GM18502 (cell line): ENCODE data around the gene GPR173.

ENCODE experiments used
- ATAC-seq: cut with Tn5 transposase; IDR thresholded peaks from one replicate; pipeline ENCODE4 v1.9.1; 2021; ENCODE audit warnings: mild to moderate bottlenecking; ENCODE audit not compliant: unreplicated experiment, poor library complexity

The GPR173 gene

GRCh38 chrX:53088136-53088974 is 39.8 kb downstream of the GPR173 start:
- ATAC-seq = peak; percentile 72

GRCh38 chrX:53089224-53089842 is 40.7 kb downstream of the GPR173 start:
- no peak for ATAC-seq

GRCh38 chrX:53089925-53090324 is 41.3 kb downstream of the GPR173 start:
- ATAC-seq = no peak

GRCh38 chrX:53091354-53091753 is 42.8 kb downstream of the GPR173 start:
- no peak for ATAC-seq

- peak; percentile 58 for ATAC-seq
These were observed 44.6 kb downstream of the GPR173 start for GRCh38 chrX:53093177-53093655.

GRCh38 chrX:53093748-53094581 is 45.4 kb downstream of the GPR173 start, which contains the start of gene KANTR:
KANTR (plus strand) TSS chrX:53094142; CDS start chrX:53124273, 30,131 bp downstream.
- peak; percentile 78 for ATAC-seq

- ATAC-seq = no peak
These were observed 46.0 kb downstream of the GPR173 start for GRCh38 chrX:53094582-53094905.

GRCh38 chrX:53095796-53096195 is 47.2 kb downstream of the GPR173 start:
- no peak for ATAC-seq

GRCh38 chrX:53114864-53115549 is 66.4 kb downstream of the GPR173 start:
- no peak for ATAC-seq

- no peak for ATAC-seq
These were observed 66.9 kb downstream of the GPR173 start for GRCh38 chrX:53115550-53115874.

GRCh38 chrX:53116101-53116500 is 67.5 kb downstream of the GPR173 start:
- ATAC-seq = no peak

GRCh38 chrX:53122013-53122412 is 73.4 kb downstream of the GPR173 start:
- ATAC-seq = no peak

- no peak for ATAC-seq
These were observed 76.9 kb downstream of the GPR173 start for GRCh38 chrX:53125506-53125905.

GRCh38 chrX:53126377-53126776 is 77.8 kb downstream of the GPR173 start:
- ATAC-seq = no peak

- no peak for ATAC-seq
These were observed 79.6 kb downstream of the GPR173 start for GRCh38 chrX:53128097-53128749.
